Right kidney (tissue), 1 donor: ENCODE results near the gene MPST.
"Not testable (repeated sequence)": the region's sequence is repeated elsewhere in the genome, so short reads cannot be mapped to it uniquely, and the experiment has no call there.

Experiments used
- DNase-seq: peaks from one replicate; pipeline ENCODE4 v3.0.0-alpha.2; 2016

Gene MPST

DNA sequence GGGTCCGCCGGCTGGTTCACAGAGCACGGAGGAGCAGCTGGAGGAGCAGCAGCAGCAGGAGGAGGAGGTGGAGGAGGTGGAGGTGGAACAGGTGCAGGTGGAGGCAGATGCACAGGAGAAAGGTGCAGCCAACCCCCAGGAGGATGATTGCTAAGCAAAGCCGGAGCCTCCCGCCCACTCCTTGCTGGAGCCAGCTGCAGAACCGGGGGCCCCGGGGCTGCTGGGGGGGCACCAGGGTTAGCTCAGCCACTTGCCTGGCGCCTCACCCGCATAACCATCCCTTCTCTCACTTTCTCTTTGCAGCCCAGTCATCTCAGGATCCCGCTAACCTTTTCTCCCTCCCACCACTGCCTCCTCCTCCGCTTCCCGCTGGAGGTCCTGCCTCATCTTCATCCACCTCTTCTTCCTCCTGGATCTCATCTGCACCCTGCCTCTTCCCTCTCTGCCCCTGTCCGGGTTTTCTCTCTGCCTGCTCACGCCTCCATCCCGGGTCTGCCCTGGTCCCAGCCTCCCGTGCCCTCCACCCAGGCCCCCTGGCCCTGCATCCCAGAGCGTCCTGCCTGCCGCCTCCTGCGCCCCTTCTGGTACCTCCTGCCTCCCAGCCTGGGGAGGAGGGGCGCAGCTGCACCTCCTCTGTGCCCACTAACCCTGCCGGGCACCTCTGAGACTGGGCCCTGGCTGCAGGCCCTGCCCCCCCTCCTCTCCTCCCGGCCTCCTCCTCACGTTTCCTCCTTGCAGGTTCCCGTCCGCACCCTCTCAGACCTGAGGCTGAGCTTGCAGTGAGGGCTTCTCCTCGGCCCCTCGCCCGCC lies 41.5 kb downstream of the MPST start:
- DNase-seq = no peak

DNA sequence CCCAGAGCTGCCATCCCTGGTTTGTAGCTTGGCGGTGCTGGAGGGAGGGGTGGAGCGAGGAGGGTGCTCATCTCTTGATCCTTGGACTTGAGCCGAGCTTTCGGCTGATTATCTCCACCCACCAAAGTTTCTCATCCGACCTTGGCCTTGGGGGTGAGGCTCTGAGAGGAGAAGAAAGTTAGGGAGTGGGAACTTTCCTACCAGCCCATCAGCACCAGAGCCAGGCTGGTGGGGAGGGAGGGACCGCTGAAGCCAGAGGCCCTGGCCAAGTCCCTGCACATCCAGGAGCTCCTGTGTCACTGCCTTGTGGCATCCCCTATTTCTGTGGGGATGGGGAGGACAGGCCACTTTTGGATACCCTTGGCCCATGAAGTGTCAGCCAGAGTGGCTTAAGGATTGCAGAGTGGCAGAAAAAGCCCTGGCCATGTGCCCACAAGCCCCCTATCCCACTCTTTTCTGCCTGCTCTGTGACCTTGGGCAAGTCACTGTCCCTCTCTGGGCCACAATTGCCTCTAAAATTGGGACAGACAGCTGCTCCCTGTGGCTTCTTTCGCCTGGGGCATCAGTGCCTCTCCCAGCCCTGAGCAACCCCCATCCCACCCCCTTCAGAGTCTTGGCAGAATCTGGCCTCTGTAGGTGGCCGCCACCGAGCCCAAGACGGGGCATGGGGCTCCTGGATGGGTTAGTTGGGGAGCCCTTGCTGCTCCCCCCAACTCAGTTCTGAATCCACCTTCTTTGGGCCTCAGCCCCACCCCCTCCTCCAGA lies 42.3 kb downstream of the MPST start:
- no peak for DNase-seq

DNA sequence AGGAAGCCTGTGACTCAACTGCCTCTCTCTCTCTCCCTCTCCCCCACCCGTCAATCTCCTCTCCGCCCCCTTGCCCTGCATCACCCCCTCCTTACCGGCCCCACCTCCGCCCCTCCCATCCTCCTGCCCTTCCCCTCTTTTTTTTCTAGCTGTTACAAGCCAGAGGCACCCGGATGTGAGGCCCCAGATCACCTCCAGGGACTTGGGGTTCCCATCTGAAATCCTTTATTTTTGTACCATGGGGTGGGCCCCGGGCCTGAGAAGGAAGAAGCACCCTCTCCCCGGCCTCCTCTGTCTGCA lies 42.8 kb downstream of the MPST start:
- DNase-seq = no peak

DNA sequence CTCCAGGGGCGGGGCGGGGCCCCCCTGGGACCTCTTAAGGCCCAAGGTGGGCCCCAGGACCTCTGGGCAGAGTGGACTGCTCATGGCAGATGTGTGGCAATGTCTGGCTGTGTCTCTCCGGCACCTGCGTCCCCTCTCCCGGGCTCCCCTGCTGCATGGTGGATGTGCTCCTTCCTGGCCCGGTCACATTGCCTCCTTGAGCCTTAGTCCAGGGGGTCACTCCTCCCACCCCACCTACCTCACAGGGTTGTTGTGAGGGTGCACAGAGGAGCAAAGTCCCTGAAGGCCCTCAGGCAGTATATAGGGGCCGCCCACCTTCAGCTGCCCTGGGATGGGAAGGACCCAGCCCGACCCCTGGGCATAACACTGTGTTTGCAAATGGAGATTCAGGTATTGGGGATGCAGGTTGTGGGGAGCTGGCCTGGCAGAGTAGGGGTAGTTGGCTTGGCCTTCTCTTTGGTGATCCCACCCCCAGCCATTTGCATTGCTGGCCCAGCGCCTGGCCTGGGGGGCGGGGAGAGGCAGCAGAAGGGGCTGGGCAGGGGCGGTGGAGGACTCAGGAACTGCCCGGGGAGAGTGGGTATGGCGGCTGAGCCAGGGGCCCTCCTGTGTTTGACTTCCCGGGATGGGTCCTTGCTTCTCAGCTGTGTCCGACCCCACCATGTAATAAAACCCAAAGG lies 43.3 kb downstream of the MPST start:
- no peak for DNase-seq

DNA sequence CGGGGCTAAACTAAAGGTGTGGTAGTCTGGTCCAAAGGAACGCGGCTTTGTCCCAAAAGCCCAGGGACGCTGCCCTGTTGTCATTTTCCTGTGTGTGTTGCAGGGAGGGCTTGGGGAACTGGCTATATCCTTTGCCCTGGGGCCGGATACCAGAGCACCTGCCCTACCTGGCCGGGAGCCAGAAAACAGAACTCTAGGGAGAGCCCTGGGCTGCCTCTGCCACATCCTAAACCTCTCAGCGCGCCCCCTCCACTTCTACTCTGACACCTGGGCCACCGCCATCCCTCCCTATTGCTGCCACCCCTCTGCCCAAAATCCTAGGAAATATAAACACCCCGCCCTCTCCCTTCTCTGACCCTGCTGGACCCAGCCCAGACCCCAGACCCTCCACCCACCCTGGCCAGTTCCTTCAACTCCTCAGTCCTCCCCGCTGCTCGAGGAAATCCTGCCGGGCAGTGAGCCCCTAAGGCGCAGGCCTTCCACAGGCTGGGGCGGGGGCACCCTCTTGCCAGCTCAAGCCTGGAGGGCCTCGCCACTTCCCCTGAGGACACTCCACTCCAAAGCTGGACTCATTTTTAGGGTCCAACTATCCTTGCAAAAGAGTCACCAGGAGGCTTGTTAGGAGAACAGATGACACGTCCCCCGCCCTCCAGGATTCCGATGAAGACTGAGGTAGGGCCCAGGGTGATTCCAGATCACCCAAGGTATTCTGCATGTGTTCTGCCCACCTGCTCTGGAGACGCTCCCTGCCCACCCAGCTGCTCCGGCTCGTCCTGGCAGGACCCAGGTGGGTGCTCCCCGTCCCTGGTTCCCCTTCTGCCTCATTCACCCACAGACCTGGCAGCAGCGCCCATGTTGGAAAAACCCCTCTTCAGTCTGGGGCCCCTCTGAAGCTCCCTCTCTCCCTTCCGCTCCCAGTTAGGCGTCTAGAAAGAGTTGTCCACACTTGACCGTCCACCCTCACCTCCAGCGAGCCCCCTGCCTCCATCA lies 44.2 kb downstream of the MPST start:
- no peak for DNase-seq

DNA sequence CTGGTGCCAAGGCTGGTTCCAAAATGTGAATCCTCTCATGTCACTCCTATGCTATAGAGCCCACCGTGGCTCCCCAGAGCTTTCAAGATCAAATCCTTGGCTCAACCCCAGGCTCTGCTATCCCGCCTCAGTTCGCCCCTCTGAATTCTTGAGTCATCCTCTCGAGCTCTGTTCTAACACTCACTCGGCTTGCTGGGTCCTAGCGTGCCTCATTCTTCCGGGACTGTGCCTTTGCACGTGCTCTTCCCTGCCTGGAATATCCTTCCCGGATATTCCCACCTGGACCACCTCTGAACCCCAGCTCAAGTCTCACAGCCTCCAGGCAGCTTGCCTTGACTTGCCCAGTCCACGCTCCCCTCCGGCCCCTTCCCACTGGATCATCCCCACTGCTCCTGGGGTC lies 45.0 kb downstream of the MPST start:
- no peak for DNase-seq

DNA sequence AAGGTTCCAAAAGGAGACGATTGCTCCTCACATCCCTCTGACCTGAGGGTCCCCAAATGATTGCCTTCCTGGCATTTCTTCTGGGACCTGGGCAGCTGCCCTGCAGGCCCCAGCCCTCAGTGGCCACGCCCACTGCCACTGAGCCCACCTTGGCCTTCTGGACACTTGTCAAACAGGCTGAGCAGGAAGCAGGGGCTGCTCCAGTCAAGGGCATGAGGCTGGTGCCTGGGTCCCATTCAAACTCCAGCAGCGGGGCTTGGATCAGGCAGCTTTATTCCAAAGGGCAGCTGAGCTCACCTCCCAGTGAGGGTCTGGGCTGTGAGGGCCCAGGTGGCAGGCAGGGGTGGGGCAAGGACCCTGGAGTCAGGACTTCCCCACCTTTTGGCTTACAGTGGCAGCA lies 45.6 kb downstream of the MPST start:
- DNase-seq = no peak

DNA sequence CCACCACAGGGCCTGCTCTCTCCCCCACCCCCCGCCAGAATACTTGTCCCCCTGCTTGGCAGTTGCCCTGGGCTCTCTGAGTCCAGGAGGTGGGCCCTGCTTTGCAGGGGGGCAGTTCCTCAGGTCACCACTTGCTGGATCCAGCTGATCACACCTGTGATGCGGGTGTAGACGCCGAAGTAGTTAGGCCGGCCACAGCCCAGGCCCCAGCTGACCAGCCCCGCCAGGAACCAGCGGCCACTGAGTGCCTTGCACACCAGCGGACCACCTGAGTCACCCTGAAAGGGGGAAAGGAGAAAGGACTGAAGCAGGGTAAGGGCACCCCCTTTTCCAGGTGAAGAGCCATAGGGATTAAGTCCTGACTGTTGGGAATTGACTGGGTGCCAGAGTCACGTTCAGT lies 46.4 kb downstream of the MPST start:
- DNase-seq = no peak

DNA sequence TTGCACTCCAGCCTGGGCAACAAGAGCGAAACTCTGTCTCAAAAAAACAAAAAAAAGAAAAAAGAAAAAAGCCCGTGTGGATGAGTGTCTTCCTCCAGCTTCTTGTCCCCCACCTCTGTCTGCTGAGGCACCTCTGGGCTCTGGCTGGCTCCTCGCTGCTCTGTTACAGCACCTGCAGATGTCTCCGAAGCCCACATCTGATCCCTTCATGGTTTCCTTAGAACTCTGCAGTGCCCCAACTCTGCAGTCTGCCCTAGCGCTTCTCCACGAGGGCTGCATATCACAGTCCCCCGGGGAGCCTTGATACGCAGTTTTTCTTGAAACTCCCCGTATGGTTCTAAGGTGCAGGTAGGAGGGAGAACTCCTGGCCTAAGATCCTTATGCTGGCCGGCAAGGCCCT lies 47.9 kb downstream of the MPST start:
- DNase-seq = no peak

DNA sequence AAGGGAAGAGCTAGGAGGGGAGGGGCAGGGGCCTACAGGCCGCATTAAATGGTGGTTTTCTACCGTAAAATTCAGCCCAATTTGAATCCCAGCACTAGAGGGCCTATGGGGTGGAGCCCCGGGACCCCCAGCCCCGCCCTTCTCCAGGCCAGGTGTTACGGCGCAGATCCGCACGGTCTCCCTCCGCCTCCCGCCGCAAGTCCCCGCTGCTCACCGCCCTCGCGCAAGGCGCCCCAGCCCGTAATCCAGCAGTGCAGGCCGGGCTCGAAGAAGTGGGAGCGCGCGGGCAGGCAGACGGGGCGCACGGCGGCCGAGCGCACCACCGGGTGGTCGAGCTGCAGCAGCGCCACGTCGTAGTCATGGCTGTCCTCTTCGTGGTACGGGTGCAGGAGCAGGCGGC lies 49.3 kb downstream of the MPST start:
- peak; percentile 46 for DNase-seq

DNA sequence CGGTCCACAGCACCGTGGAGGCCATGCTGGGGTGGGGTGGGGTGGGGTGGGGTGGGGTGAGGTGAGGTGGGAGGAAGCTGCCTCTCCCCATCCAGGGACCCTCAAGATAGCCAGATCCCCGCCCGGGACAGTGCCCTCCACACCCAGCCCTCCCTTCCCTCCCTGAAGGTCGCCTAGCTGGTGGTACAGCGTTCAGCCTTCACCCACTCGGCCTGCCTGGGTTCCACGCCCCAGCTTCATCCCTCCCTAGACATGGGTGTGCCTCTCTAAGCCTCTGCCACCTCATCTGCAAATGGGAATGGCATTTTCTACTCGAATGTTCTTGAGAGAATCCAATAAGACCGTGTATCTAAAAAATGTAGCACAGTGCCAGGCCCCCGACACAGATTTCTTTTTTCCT lies 49.8 kb downstream of the MPST start:
- no peak for DNase-seq

DNA sequence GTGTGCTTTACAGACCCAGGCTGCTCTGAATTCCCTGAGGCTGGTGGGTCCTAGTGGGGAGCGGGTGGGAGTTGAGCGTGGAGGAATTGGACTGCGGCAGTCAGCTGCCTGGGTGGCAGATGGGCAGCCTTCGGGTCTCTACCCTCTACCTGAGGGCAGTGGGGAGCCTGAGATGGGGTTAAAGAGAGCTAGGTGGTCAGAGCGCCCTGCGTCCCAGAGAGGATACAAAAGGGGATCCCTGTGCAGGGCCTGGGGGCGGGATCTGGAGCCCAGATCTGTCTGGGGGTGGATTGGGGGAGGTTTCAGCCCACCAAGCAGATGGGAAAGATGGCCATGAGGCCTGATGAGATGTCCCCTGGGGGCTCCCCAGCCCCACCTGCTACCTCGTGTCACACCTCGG lies 50.2 kb downstream of the MPST start:
- DNase-seq = no peak

DNA sequence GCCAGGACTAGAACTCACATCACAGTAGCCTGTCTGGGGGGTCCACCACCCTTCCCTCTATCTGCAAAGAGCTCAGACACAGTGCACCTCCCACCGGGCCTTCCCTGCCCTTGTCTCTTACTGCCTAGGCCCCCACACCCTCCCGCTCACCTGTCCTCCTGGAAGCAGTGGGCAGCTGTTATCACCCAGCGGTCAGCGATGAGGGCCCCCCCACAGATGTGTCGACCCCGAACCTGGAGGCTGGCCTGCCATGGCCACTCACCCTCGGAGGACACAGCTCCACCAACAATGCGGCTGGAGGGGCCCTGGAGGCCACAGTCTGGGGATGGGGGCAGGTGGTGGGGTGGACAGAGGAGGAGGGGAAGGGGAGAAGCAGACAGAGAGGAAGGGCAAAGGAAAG lies 50.8 kb downstream of the MPST start:
- DNase-seq = no peak

DNA sequence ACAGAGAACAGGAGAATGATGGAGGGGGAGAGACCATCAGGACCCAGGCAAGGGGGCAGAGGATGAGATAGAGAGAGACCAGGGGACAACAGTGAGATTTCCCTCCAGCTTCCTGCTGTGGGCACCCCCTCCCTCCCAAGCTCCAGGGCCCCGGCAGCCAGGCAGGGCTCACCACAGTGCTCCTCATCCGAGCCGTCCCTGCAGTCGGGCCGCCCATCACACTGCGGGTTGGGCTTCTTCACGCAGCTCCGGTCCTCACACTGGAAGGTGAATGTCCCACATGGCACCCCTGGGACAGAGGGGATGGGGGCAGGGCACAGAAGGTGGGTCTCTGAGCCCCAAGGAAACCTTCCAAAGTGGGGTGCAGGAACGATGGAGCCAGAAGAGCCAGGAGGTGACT lies 51.2 kb downstream of the MPST start:
- no peak for DNase-seq

DNA sequence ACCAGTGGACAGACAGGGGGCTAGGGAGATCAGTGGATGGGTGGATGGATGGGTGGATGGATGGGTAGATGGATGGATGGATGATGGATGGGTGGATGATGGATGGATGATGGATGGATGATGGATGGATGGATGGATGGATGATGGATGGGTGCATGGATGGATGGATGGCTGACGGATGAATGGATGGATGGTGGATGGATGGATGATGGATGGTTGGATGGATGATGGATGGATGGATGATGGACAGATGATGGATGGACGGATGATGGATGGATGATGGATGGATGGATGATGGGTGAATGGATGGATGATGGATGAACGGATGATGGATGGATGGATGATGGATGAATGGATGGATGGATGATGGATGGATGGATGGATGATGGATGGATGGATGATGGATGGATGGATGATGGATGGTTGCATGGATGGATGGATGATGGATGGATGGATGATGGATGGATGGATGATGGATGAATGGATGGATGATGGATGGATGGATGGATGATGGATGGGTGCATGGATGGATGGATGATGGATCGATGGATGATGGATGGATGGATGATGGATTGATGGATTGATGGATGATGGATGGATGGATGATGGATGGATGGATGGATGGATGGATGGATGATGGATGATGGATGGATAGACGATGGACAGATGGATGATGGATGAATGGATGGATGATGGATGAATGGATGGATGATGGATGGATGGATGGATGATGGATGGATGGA lies 52.5 kb downstream of the MPST start:
- not testable (repeated sequence) for DNase-seq

DNA sequence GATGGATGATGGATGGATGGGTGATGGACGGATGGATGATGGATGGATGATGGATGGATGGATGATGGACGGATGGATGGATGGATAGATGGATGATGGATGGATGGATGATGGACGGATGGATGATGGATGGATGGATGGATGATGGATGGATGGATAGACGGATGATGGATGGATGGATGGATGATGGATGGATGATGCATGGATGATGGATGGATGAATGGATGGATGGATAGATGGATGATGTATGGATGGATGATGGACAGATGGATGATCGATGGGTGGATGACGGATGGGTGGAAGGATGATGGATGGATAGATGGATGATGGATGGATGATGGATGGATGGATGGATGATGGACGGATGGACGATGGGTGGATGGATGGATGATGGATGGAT lies 53.1 kb downstream of the MPST start:
- DNase-seq = no peak

DNA sequence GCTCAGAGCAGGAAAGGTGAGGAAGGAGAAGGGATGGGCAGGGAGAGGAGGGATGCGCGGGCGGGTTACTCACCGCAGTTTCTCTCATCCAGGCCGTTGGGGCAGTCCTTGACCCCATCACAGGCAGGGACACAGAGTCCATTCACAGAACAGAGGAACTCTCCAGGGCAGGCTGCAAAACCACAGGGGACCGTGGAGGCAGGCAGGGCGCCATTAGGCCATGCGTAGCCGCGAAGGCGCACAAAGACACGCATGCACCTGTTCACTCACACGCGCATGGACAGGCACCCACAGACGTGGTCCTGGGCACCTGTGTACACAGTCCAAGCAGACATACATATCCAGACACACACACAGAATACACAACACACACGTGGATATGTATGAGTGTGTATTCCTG lies 55.0 kb downstream of the MPST start:
- DNase-seq = no peak

DNA sequence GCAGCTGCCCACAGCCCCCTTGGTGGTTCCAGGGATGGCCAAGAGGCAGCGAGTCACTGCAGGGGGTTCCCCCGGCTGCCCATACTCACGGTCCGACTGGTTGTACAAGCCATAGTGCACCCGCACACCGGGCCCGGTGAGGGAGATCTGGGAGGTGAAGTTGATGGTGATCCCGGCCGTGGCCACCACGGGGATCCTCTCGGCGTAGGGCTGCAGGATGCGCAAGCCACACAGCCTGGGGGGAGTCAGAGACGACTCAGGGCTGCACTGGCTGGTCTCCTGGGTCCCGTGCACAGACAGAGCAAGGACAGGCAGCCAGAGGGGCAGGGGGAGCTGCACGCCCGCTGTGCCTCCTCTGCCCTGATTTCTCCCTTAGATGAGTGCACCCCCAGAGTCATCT lies 55.5 kb downstream of the MPST start:
- no peak for DNase-seq

DNA sequence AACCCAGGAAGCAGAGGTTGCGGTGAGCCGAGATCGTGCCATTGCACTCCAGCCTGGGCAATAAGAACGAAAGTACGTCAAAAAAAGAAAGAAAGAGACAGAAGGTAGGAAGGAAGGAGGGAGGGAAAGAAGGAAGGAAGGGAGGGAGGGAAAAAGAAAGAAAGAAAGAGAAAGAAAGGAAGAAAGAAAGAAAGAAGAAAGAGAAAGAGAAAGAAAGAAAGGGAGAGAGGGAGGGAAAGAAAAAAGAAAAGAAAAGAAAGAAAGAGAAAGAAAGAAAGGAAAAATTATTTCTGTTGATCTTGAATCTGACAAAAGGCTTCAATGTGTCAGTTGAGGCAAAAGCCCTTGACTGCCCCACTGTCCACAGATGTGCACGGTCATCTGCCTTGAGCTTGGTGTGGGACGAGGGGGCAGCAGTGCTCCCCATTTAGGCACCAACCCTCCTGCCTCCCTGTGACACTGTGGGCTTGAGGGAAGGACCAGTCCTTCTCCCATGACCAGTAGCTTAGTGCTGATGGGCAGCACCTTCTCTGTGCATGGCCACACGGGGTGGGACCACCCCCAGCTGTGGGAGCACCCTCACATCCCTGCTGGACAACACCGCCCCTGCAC lies 56.4 kb downstream of the MPST start:
- DNase-seq = no peak

DNA sequence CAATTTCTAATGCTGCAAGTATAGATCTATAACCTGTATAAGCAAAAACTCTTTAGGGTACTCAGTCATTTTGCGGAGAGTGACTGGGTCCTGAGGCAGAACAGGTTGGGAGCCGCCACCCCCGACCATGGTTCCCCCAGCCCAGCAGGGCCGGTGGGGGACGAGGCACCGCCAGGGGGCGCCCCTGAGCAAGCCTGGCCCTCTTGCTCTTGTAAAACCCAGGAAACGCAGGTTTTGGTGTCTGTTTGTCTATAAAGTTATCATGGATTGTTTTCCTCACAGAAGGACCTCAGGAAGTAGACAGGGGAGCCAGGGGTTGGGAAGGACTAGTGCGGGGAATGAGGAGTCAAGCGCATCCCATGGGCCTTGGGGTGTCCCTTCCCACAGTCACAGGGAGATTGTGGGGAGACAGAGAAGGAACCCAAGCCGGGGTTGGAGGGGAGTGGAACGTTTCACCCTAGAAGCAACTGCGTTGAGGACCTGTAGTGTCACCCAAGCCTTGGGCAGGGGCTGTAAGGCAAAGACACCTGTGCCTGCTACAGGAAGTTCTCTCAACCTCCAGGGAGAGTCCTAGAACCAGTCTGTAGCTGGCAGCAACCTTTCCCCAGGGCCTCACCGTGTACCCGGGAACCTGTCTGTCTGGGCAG lies 58.4 kb downstream of the MPST start:
- peak; percentile 46 for DNase-seq

DNA sequence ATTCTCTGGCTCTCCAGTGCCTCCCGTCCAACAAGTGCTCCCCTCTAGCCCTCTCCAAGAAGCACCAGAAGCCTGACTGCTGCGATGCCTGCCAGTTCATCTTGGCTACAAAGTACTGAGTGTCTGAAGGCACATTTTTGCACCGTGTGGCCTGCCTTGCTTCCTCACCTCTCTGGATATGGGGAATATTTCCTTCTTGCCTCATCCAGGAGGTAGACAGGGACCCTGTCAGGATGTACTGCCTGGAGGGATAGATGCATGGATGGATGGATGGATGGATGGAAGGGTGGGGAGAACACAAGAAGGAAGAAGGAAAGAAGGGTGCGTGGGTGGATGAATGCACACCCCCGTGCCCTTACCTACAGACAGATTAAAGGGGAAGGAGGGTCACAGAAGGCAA lies 59.6 kb downstream of the MPST start:
- no peak for DNase-seq
